GM10266 (cell line): Measurements from ENCODE around the gene ACSM4.
"Not testable (repeated sequence)": the region's sequence is repeated elsewhere in the genome, so short reads cannot be mapped to it uniquely, and the experiment has no call there.

Experiments used
- DNase-seq: peaks from one replicate; pipeline ENCODE4 v3.0.0; 2012; ENCODE audit errors: extremely low spot score
- CTCF ChIP-seq: IDR thresholded peaks from 2 replicates; pipeline ENCODE4 v1.5.1; 2012; ENCODE audit warnings: mild to moderate bottlenecking, low read depth; ENCODE audit not compliant: control insufficient read depth, insufficient read depth; ENCODE audit errors: missing control alignments

The ACSM4 gene

DNA sequence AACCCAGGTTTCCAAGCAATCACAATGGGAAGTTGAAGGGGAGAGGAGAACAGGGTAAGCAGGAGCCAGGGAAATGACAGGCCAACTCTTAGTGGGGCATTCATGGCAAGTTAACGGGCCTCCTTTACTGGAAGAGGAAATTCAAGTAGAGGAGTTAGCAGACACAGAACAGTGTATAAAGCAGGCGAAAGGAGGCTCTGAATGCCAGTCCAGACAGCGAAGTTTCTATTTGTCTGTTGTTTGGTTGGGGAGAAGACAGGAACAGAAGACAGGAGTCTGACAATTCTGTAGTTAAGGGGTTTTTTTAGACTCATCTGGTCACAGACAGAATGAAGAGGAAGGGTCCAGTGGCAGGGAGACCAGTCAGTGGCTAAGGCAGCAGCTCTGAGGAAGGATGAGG lies at the start of gene ACSM4:
ACSM4 (plus strand) TSS at position 301 of the 400 bp plus-strand sequence. CDS start 260 bp downstream, outside the sequence.
- DNase-seq, result no peak
- TF ChIP-seq CTCF, result no peak

GRCh38 chr12:7259060-7259459 lies 44.8 kb upstream of the ACSM4 start:
- no peak for TF ChIP-seq CTCF
- DNase-seq, result no peak

- TF ChIP-seq CTCF, result no peak
- no peak for DNase-seq
Measured at GRCh38 chr12:7264538-7264937, 39.3 kb upstream of the ACSM4 start.

DNA sequence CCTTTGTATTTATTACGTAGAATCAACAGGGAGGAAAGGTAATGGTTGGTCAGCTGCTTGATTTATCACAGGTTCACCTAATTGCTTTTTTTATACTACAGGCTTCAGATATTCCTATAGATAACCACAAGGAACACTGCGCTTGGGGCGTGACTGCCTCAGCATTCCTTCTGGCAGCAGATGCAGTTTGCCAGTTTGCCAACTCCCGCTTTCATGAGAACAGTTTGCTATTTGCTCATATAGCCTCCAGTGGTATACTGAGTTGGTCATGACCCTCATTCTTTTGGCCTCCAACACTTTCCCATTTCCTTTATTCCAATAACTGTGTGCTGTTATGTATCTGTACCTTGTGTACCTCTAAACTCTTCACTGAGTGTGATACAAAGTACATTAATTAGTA lies 38.6 kb upstream of the ACSM4 start:
- DNase-seq, result no peak
- no peak for TF ChIP-seq CTCF

- DNase-seq, result no peak
Measured at GRCh38 chr12:7269273-7269672, 34.6 kb upstream of the ACSM4 start.

GRCh38 chr12:7271893-7272514 lies 31.9 kb upstream of the ACSM4 start:
- no peak for TF ChIP-seq CTCF
- DNase-seq, result no peak

More at GRCh38 chr12:7269273-7269672, 34.6 kb upstream of the ACSM4 start:
- no peak for TF ChIP-seq CTCF

DNA sequence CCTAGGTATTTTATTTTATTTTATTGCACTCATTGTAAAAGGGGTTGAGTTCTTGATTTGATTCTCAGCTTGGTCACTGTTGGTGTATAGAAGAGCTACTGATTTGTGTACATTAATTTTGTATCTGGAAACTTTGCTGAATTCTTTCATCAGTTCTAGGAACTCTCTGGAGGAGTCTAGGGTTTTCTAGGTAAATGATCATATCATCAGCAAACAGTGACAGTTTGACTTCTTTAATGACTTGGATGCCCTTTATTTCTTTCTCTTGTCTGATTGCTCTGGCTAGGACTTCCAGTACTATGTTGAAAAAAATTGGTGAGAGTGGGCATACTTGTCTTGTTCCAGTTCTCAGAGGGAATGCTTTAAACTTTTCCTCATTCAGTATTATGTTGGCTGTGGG lies 28.4 kb upstream of the ACSM4 start:
- not testable (repeated sequence) for DNase-seq

- TF ChIP-seq CTCF, result no peak
- DNase-seq, result no peak
Measured at GRCh38 chr12:7282844-7283243, 21.0 kb upstream of the ACSM4 start.
